Mesendoderm (in vitro differentiated cells): ENCODE data around the gene PCGF1.
A peak's percentile ranks its signal among the peaks of the same experiment; 100 is the strongest.

Source experiments
- DNase-seq: peaks from one replicate; pipeline ENCODE4 v3.0.0; 2013
- H2AK5ac ChIP-seq: 2 replicates; pipeline ENCODE4 v1.6.1; 2013; ENCODE audit warnings: low read length, inconsistent platforms
- H2BK120ac ChIP-seq: 2 replicates; pipeline ENCODE4 v1.6.1; 2013; ENCODE audit warnings: low read depth, mild to moderate bottlenecking, low read length, moderate library complexity, mixed read lengths
- H2BK15ac ChIP-seq: replicated peaks from 2 replicates; pipeline ENCODE4 v1.6.1; 2013; ENCODE audit warnings: low read depth, mild to moderate bottlenecking, moderate library complexity
- H2BK5ac ChIP-seq: 2 replicates; pipeline ENCODE4 v1.6.1; 2013; ENCODE audit warnings: low read length, inconsistent platforms
- H3K18ac ChIP-seq: 2 replicates; pipeline ENCODE4 v1.6.1; 2013; ENCODE audit warnings: mild to moderate bottlenecking, low read length, mixed read lengths
- H3K23ac ChIP-seq: one replicate; pipeline ENCODE4 v1.6.1; 2013; ENCODE audit warnings: low read length
- H3K27ac ChIP-seq: 2 replicates; pipeline ENCODE4 v1.5.1; 2013; ENCODE audit warnings: low read depth, mild to moderate bottlenecking, inconsistent platforms, low read length, moderate library complexity
- H3K27me3 ChIP-seq: 2 replicates; pipeline ENCODE4 v1.6.1; 2013; ENCODE audit warnings: low read length, control low read depth, mild to moderate bottlenecking, inconsistent platforms; ENCODE audit not compliant: insufficient read depth, poor library complexity
- H3K36me3 ChIP-seq: 2 replicates; pipeline ENCODE4 v1.6.1; 2013; ENCODE audit warnings: low read length, inconsistent platforms; ENCODE audit not compliant: control insufficient read depth, insufficient read depth
- H3K4ac ChIP-seq: one replicate; pipeline ENCODE4 v1.6.1; 2013; ENCODE audit warnings: low read depth, mild to moderate bottlenecking, low read length, moderate library complexity
- H3K4me1 ChIP-seq: 2 replicates; pipeline ENCODE4 v1.6.1; 2013; ENCODE audit warnings: low read depth, low read length, inconsistent platforms; ENCODE audit not compliant: control insufficient read depth
- H3K4me2 ChIP-seq: 2 replicates; pipeline ENCODE4 v1.6.1; 2013; ENCODE audit warnings: low read length
- H3K4me3 ChIP-seq: 2 replicates; pipeline ENCODE4 v1.5.1; 2013; ENCODE audit warnings: mild to moderate bottlenecking, low read length
- H3K56ac ChIP-seq: one replicate; pipeline ENCODE4 v1.6.1; 2013; ENCODE audit warnings: low read length
- H3K79me1 ChIP-seq: 2 replicates; pipeline ENCODE4 v1.6.1; 2013; ENCODE audit warnings: low read length, inconsistent platforms
- H3K79me2 ChIP-seq: 2 replicates; pipeline ENCODE4 v1.6.1; 2013; ENCODE audit warnings: mild to moderate bottlenecking, low read length; ENCODE audit not compliant: control insufficient read depth, insufficient read depth
- H3K9ac ChIP-seq: 2 replicates; pipeline ENCODE4 v1.6.1; 2013; ENCODE audit warnings: low read length, inconsistent platforms
- H4K5ac ChIP-seq: one replicate; pipeline ENCODE4 v1.6.1; 2013; ENCODE audit warnings: low read length
- H4K8ac ChIP-seq: one replicate; pipeline ENCODE4 v1.6.1; 2013; ENCODE audit warnings: low read depth, mild to moderate bottlenecking, control low read depth, low read length, moderate library complexity
- WGBS: extraction: QIAGEN DNeasy Blood & Tissue Kit; methylation state at CpG from one replicate; pipeline ENCODE4 v1.1.7; 2013; ENCODE audit warnings: low lambda C conversion rate, missing lambda C conversion rate; ENCODE audit not compliant: insufficient coverage; ENCODE audit errors: extremely low coverage; 5-methylcytosine and 5-hydroxymethylcytosine counted together

The PCGF1 gene

GRCh38 chr2:74533464-74533863 lies 26.0 kb upstream of the PCGF1 start:
- no peak overlapping the region for H2BK120ac ChIP-seq
- H3K27ac ChIP-seq: no peak overlapping the region
- no peaks in the 10 kb centered on the region for H3K36me3 ChIP-seq
- H2BK15ac ChIP-seq: no peak overlapping the region
- no peak overlapping the region for H3K23ac ChIP-seq
- H3K79me1 ChIP-seq: peaks cover 8% of the 10 kb centered on the region
- H2AK5ac ChIP-seq: no peak overlapping the region
- peaks cover 4% of the 10 kb centered on the region for H3K4me1 ChIP-seq
- H3K9ac ChIP-seq: no peak overlapping the region
- H4K5ac ChIP-seq: no peak overlapping the region
- no CpG with 5 or more reads among the region's 4 CpGs for WGBS
- no peak overlapping the region for H4K8ac ChIP-seq
- no peak overlapping the region for H3K56ac ChIP-seq
- no peak overlapping the region for H3K4me2 ChIP-seq
- no peak for DNase-seq
- no peak overlapping the region for H3K4ac ChIP-seq
- H3K27me3 ChIP-seq: no peaks in the 10 kb centered on the region
- no peak overlapping the region for H3K18ac ChIP-seq
- no peak overlapping the region for H3K4me3 ChIP-seq
- H3K79me2 ChIP-seq: peaks cover 7% of the 10 kb centered on the region
- no peak overlapping the region for H2BK5ac ChIP-seq

GRCh38 chr2:74532222-74532621 lies 24.7 kb upstream of the PCGF1 start:
- DNase-seq: no peak
- H3K4me1 ChIP-seq: peaks cover 8% of the 10 kb centered on the region

GRCh38 chr2:74531666-74532065 lies 24.2 kb upstream of the PCGF1 start:
- no peak overlapping the region for H2BK120ac ChIP-seq
- H3K27me3 ChIP-seq: no peaks in the 10 kb centered on the region
- H3K79me2 ChIP-seq: peaks cover 16% of the 10 kb centered on the region
- no peak overlapping the region for H2AK5ac ChIP-seq
- no peak overlapping the region for H3K4ac ChIP-seq
- H3K18ac ChIP-seq: no peak overlapping the region
- H2BK15ac ChIP-seq: no peak overlapping the region
- peaks cover 8% of the 10 kb centered on the region for H3K4me1 ChIP-seq
- H4K8ac ChIP-seq: no peak overlapping the region
- DNase-seq: no peak
- H4K5ac ChIP-seq: no peak overlapping the region
- no peak overlapping the region for H3K56ac ChIP-seq
- H3K23ac ChIP-seq: no peak overlapping the region
- peaks cover 6% of the 10 kb centered on the region for H3K36me3 ChIP-seq
- H3K4me3 ChIP-seq: no peak overlapping the region
- WGBS: no CpG with 5 or more reads among the region's 7 CpGs
- H3K9ac ChIP-seq: no peak overlapping the region
- H3K79me1 ChIP-seq: peaks cover 17% of the 10 kb centered on the region
- no peak overlapping the region for H3K27ac ChIP-seq
- no peak overlapping the region for H3K4me2 ChIP-seq
- no peak overlapping the region for H2BK5ac ChIP-seq

More at GRCh38 chr2:74532222-74532621, 24.7 kb upstream of the PCGF1 start:
- H3K4me2 ChIP-seq: no peak overlapping the region
- H3K79me2 ChIP-seq: peaks cover 16% of the 10 kb centered on the region
- H3K27me3 ChIP-seq: no peaks in the 10 kb centered on the region
- H3K23ac ChIP-seq: no peak overlapping the region
- no peak overlapping the region for H3K56ac ChIP-seq
- no peak overlapping the region for H2AK5ac ChIP-seq
- no peak overlapping the region for H3K18ac ChIP-seq
- no peak overlapping the region for H4K8ac ChIP-seq
- H2BK15ac ChIP-seq: no peak overlapping the region
- no peak overlapping the region for H3K9ac ChIP-seq
- no peak overlapping the region for H4K5ac ChIP-seq
- H3K36me3 ChIP-seq: peaks cover 2% of the 10 kb centered on the region
- no peak overlapping the region for H2BK120ac ChIP-seq
- no peak overlapping the region for H3K4me3 ChIP-seq
- H3K79me1 ChIP-seq: peaks cover 17% of the 10 kb centered on the region
- no peak overlapping the region for H3K27ac ChIP-seq
- no peak overlapping the region for H3K4ac ChIP-seq
- no peak overlapping the region for H2BK5ac ChIP-seq

GRCh38 chr2:74530239-74531187 lies 23.0 kb upstream of the PCGF1 start:
- peaks cover 8% of the 10 kb centered on the region for H3K4me1 ChIP-seq
- H2BK120ac ChIP-seq: no peak overlapping the region
- peak overlapping the region; percentile 75 for H3K4me3 ChIP-seq
- peak overlapping the region; percentile 43 for H3K4me2 ChIP-seq
- H3K4ac ChIP-seq: peak overlapping the region; percentile 70
- H3K36me3 ChIP-seq: peaks cover 6% of the 10 kb centered on the region
- no peak overlapping the region for H2AK5ac ChIP-seq
- peaks cover 16% of the 10 kb centered on the region for H3K79me2 ChIP-seq
- peak overlapping the region; percentile 81 for H3K9ac ChIP-seq
- no peak overlapping the region for H3K23ac ChIP-seq
- H2BK15ac ChIP-seq: no peak overlapping the region
- no peak overlapping the region for H3K27ac ChIP-seq
- peak overlapping the region; percentile 91 for H3K56ac ChIP-seq
- H4K5ac ChIP-seq: no peak overlapping the region
- H4K8ac ChIP-seq: no peak overlapping the region
- WGBS: no CpG with 5 or more reads among the region's 54 CpGs
- peak; percentile 67 for DNase-seq
- H2BK5ac ChIP-seq: no peak overlapping the region
- peaks cover 17% of the 10 kb centered on the region for H3K79me1 ChIP-seq
- H3K18ac ChIP-seq: peak overlapping the region; percentile 72
- H3K27me3 ChIP-seq: no peaks in the 10 kb centered on the region

DNA sequence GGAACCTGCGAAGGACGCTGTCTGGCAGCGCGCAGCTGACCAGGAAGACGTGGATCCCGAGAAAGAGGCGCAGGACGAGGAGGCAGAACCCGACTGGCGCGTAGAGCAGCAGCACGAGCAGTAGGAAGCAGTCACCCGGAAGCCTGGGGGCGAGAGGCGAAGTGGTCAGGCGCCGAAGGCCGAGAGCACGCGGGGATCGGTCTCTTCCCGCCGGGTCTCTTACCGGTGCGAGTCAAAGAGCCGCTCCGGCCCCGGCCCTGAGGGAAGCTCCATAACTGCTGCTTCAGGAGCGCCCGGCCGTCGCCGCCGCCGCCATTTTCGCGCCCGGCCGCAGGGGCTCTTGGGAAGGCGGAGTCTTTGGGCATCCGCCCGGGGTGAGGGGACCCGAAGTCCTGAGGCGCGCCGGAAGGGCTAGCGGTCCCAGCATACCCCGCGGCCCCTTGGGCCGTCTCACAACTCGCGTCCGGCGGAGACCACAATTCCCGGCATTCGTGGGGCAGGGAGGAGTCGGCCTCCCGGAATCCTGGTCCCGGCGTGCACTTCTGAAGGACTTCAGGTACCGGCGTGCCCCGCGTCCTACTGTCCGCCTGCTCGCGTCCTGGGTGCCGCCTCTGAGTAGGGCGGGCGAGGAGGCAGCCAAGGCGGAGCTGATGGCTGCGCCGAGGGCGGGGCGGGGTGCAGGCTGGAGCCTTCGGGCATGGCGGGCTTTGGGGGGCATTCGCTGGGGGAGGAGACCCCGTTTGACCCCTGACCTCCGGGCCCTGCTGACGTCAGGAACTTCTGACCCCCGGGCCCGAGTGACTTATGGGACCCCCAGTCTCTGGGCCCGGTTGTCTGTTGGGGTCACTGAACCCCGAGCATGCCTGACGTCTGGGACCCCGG lies 22.1 kb upstream of the PCGF1 start, which contains the start of the genes AUP1 and HTRA2:
Gene AUP1 (minus strand): TSS at position 350 of the 882 bp plus-strand sequence. CDS start 77 bp downstream, at position 273.
Gene HTRA2 (plus strand): TSS at position 577 of the 882 bp plus-strand sequence. CDS start 74 bp downstream, at position 651.
- Histone ChIP-seq H3K4me3 (peak within 1 kb of the TSS; percentile 75), H3K79me1 (peaks cover 17% of the 10 kb centered on the region), H3K18ac (peak within 1 kb of the TSS; percentile 72), H3K27me3 (no peaks in the 10 kb centered on the region), H3K56ac (peak within 1 kb of the TSS; percentile 91), H2BK120ac (no peak within 1 kb of the TSS), H3K4me1 (peaks cover 8% of the 10 kb centered on the region), H4K5ac (no peak within 1 kb of the TSS), H3K23ac (no peak within 1 kb of the TSS), H4K8ac (no peak within 1 kb of the TSS), H3K27ac (no peak within 1 kb of the TSS), H3K36me3 (peaks cover 6% of the 10 kb centered on the region), H2AK5ac (peak within 1 kb of the TSS; percentile 91), H2BK15ac (no peak within 1 kb of the TSS), H3K4me2 (peak within 1 kb of the TSS; percentile 73), H3K9ac (peak within 1 kb of the TSS; percentile 81), H3K79me2 (peaks cover 16% of the 10 kb centered on the region), H2BK5ac (no peak within 1 kb of the TSS), H3K4ac (peak within 1 kb of the TSS; percentile 70)
- peak; percentile 100 for DNase-seq
- WGBS: no CpG with 5 or more reads among the region's 87 CpGs
